Fibroblast of mammary gland (primary cell): ENCODE measurements around the gene PLEKHJ1.

Experiments
- DNase-seq: peaks from one replicate; pipeline ENCODE4 v3.0.0-alpha.2; 2010; ENCODE audit warnings: low read depth
- H3K4me3 ChIP-seq: 2 replicates; pipeline ENCODE4 v1.5.1; 2011; ENCODE audit warnings: low read depth, mild to moderate bottlenecking, low read length, moderate library complexity; ENCODE audit not compliant: control insufficient read depth
- CTCF ChIP-seq: conservative IDR thresholded peaks from 2 replicates; pipeline ENCODE4 v1.5.1; 2011; ENCODE audit warnings: low read depth, low read length, inconsistent platforms; ENCODE audit not compliant: control insufficient read depth, insufficient read depth

Gene PLEKHJ1

GRCh38 chr19:2195361-2195760 is 40.8 kb downstream of the PLEKHJ1 start:
- TF ChIP-seq CTCF, result no peak
- H3K4me3 ChIP-seq, result no peak overlapping the region
- no peak for DNase-seq

DNA sequence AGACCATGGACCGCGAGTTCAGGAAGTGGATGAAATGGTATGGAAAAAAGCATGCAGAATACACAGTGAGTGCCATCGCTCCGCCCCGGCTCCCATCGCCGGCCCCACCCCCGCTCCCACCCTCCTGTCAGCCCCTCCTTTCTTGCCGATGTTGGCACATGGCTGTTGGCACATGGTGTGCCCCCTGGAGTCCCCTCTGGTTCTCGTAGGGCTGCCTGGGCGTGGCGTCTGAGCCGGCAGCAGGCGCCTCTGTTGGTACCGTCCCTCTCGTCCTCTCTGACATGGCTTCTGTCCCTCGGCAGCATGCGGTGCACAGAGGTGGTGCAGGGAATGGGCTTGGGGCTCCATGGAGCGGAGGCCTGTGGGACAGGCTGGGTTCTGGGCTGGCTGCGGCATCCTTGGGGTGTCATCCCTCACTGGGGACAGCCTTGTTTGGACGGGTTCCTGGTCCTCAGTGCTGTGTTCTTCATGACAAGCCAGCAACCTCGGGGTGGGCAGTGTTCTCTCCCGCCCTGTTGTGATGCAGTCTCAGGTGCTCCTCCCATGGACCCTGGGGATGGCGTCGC is 41.5 kb downstream of the PLEKHJ1 start:
- no peak for DNase-seq
- TF ChIP-seq CTCF, result no peak
- H3K4me3 ChIP-seq, result no peak overlapping the region

GRCh38 chr19:2193807-2194206 is 42.3 kb downstream of the PLEKHJ1 start:
- TF ChIP-seq CTCF, result no peak
- DNase-seq, result no peak
- H3K4me3 ChIP-seq, result no peak overlapping the region

DNA sequence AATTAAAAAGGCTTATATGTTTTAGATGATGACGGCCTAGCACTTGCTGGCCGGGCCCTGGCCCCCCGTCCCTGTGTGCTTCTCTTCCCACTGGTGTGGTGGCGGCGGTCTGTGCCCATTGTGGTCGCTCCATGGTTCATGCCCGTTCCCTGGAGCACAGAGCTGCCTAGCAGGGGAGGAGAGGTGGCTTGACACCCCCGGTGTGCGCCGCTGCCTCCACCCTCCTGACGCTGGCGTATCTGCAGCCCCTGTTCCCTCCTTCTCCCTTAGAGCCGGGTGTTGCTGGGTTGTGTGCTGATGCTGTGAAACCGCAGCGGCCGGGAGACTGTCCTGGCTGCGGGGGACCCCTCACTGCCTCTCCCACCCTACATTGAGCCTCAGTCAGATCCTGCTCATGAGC is 43.3 kb downstream of the PLEKHJ1 start:
- no peak for TF ChIP-seq CTCF
- H3K4me3 ChIP-seq, result no peak overlapping the region
- no peak for DNase-seq

DNA sequence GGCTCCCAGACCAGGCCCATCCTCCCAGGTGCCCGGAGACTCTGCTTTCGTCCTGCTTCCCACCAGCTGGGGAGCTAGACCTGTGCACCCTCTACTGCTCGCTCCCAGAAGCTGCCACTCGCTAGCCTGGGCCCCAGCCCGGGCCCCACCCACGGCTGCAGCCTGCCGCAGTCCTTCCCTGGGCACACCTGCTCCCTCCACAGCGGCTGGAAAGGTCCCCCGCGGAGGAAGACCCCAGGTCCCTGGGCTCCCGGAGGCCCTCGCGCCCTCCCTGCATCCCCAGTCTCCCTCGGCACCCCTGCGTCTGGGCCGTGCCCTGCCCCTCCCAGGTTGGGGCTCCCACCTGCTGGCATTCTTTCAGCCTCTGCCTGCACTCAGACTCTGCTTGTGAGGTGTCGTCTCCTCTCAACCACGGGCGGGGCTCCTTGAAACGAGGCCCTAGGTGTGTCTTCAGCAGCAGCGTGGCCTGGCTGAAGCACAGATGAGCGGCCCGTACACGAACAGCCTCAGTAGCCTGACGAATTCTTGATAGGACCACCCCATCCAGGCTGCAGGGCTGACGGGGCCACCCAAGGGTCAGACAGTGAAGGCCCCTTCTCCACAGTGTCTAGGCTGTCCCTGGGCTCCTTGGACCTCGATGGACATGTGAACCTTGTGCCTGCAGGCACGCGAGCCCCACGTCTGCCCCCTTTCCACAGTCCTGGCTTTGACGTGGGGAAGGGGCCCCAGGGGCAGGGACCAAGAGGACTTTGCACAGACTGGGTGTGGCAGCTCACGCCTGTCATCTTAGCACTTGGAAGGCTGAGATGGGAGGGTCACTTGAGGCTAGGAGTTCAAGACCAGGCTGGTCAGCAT is 44.4 kb downstream of the PLEKHJ1 start:
- DNase-seq, result no peak
- no peak for TF ChIP-seq CTCF
- no peak overlapping the region for H3K4me3 ChIP-seq

GRCh38 chr19:2190848-2191455 is 45.2 kb downstream of the PLEKHJ1 start:
- no peak for DNase-seq
- H3K4me3 ChIP-seq, result no peak overlapping the region
- TF ChIP-seq CTCF, result no peak

DNA sequence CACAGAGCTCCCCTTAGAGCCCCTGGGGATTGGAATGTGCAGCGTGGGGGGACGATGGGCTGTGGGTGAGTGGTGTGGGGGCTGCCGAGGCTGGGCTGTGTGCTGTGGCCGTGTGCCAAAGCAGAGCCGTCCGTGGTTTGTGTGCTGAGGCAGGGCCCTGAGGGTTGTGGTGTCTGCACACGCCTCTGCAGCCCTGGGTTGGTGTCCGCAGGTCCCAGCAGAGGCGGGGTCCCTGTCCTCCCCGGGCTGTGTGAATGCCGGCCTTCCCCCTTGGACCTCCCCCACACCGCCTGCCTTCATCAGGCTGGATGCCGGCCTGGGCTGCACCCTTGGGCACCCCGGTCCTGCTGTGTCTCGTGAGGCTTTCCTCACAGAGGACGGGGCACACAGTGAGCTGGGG is 46.2 kb downstream of the PLEKHJ1 start:
- no peak overlapping the region for H3K4me3 ChIP-seq
- DNase-seq, result no peak
- TF ChIP-seq CTCF, result no peak
